Kidney epithelial cell (primary cell): ENCODE measurements around the gene CLASP2. TPM values are rescaled to one million over a fixed set of nuclear protein-coding genes. Genes with fewer than 3 reads are reported as not detected.
"Not testable (repeated sequence)": the region's sequence is repeated elsewhere in the genome, so short reads cannot be mapped to it uniquely, and the experiment has no call there.

Experiments used
- DNase-seq: peaks from one replicate; pipeline ENCODE4 v3.0.0-alpha.2; 2010; ENCODE audit warnings: low read depth
- H3K27me3 ChIP-seq: 2 replicates; pipeline ENCODE4 v1.6.0; 2011; ENCODE audit warnings: low read length; ENCODE audit not compliant: control insufficient read depth, insufficient read depth
- H3K36me3 ChIP-seq: 2 replicates; pipeline ENCODE4 v1.5.1; 2011; ENCODE audit warnings: low read length; ENCODE audit not compliant: control insufficient read depth, insufficient read depth
- H3K4me3 ChIP-seq: 2 replicates; pipeline ENCODE4 v1.5.1; 2011; ENCODE audit warnings: low read depth, mild to moderate bottlenecking, control low read depth, low read length
- CTCF ChIP-seq: IDR thresholded peaks from 2 replicates; pipeline ENCODE4 v1.5.1; 2011; ENCODE audit warnings: mild to moderate bottlenecking, moderate library complexity, low read length, control low read depth, inconsistent platforms; ENCODE audit not compliant: insufficient read depth, poor library complexity, severe bottlenecking
- total RNA-seq: library from RNA; depleted of rRNA; stranded (reverse); fragments of >200 nt; gene quantifications from 2 replicates; pipeline ENCODE4 v1.2.3, GENCODE V29; 2015

The CLASP2 gene
- total RNA-seq, 1 donor from 2014 or later = 52.4 TPM

DNA sequence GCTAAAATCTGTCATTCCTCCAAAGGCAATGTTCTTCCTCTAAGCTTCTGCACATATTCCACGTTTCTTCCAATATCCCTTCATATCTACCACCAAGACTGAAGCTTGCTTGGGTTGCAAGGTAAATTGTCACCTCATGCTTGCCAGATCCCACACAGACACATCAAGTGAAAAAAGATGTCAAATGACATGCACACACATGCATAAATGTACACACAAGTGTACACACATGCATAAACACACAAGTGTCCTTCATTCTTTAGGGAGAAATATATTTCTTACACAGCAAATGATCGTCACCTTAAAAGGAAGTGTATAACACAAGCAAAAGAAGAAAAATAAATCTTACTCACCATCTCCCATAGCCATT, 59.4 kb downstream of the CLASP2 start:
- Histone ChIP-seq H3K27me3 (no peaks in the 10 kb centered on the region), H3K4me3 (peak overlapping the region; percentile 20), H3K36me3 (no peaks in the 10 kb centered on the region)
- DNase-seq = no peak
- no peak for TF ChIP-seq CTCF

DNA sequence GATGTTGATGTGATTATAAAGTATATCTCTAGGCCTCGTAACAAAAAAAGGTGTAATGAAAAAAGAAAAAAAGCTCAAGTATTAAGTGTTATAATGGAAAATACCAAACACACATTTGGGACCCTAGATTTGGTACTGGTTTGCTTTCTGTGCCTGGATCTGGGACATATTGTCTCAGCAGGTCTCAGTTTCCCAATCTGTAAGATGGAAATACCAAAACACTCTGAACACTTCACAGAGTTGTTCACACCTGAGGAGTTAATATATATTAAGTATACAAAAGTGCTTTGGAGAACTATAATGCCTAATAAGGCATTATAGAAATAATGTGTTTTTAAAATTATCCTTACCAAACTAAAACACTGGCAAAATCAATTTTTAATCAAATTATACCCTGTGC, 60.0 kb downstream of the CLASP2 start:
- TF ChIP-seq CTCF = no peak
- no peaks in the 10 kb centered on the region for H3K36me3 ChIP-seq
- no peak overlapping the region for H3K4me3 ChIP-seq
- no peak for DNase-seq
- H3K27me3 ChIP-seq = no peaks in the 10 kb centered on the region

DNA sequence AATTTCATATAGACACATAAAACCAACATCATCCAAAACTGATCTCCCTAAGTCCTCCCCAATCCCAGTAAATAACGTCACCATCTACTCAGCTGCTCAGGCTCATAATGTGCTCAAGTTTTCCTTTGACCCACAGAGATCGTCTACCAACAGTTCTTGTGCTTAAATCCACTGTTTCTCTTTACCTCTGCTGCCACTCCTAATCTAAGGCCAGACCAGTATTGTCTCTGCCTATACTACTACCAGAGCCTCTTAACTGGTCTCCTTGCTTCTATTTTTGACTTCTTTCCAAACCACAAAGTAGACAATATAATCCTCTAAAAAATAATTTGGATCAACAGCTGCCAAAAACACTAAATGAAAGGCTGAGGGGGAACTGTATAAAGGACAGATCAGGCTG, 65.3 kb downstream of the CLASP2 start:
- no peak for DNase-seq
- H3K27me3 ChIP-seq = no peaks in the 10 kb centered on the region
- H3K4me3 ChIP-seq = no peak overlapping the region
- H3K36me3 ChIP-seq = no peaks in the 10 kb centered on the region
- no peak for TF ChIP-seq CTCF

- H3K4me3 ChIP-seq, H3K36me3 ChIP-seq, H3K27me3 ChIP-seq, DNase-seq: not testable (repeated sequence)
These were observed 67.0 kb downstream of the CLASP2 start for GRCh38 chr3:33651101-33651500.

- Histone ChIP-seq H3K4me3 (no peak overlapping the region), H3K36me3 (no peaks in the 10 kb centered on the region), H3K27me3 (no peaks in the 10 kb centered on the region)
- no peak for DNase-seq
- no peak for TF ChIP-seq CTCF
These were observed 67.6 kb downstream of the CLASP2 start for GRCh38 chr3:33650495-33650894.

DNA sequence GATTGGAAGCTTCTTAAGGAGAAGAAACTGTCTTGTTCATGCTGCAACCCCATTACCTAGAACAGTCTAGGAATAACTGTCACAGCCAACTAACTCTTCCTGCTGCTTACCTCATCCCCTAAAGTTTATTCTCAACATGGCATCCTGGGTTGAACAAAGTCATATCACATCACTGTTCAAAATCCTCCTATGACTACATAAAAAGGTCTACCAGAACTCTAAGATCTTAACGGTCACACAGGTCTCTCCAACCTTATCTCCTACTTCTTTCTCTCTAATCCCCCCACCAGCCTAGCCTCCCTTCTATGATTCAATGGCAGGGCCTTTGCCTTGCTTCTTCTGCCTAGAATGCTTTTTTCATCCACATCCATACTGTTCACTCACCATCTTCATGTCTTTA, 69.3 kb downstream of the CLASP2 start:
- DNase-seq = no peak
- TF ChIP-seq CTCF = no peak
- H3K4me3 ChIP-seq = no peak overlapping the region
- H3K27me3 ChIP-seq = no peaks in the 10 kb centered on the region
- no peaks in the 10 kb centered on the region for H3K36me3 ChIP-seq
